GM19463 (cell line): Measurements from ENCODE around the gene REV3L.
A peak's percentile ranks its signal among the peaks of the same experiment; 100 is the strongest.
"Not testable (repeated sequence)": the region's sequence is repeated elsewhere in the genome, so short reads cannot be mapped to it uniquely, and the experiment has no call there.

Source experiments
- ATAC-seq: cut with Tn5 transposase; IDR thresholded peaks from one replicate; pipeline ENCODE4 v1.9.1; 2021; ENCODE audit warnings: mild to moderate bottlenecking, moderate library complexity; ENCODE audit not compliant: unreplicated experiment

Gene REV3L

GRCh38 chr6:111482959-111483735 lies at the start of gene REV3L:
REV3L (minus strand) TSS chr6:111483218; CDS start chr6:111482888, 330 bp downstream.
- peak; percentile 27 for ATAC-seq

- no peak for ATAC-seq
Measured at GRCh38 chr6:111531185-111531584, 48.2 kb upstream of the REV3L start.

- no peak for ATAC-seq
Measured at GRCh38 chr6:111530667-111531066, 47.6 kb upstream of the REV3L start.

GRCh38 chr6:111530218-111530617 lies 47.2 kb upstream of the REV3L start:
- no peak for ATAC-seq

- no peak for ATAC-seq
Measured at GRCh38 chr6:111527367-111527766, 44.3 kb upstream of the REV3L start.

- ATAC-seq: no peak
Measured at GRCh38 chr6:111524735-111525134, 41.7 kb upstream of the REV3L start.

- no peak for ATAC-seq
Measured at GRCh38 chr6:111524252-111524651, 41.2 kb upstream of the REV3L start.

GRCh38 chr6:111523484-111524167 lies 40.6 kb upstream of the REV3L start:
- no peak for ATAC-seq

GRCh38 chr6:111522393-111523020 lies 39.5 kb upstream of the REV3L start:
- ATAC-seq: no peak

- ATAC-seq: no peak
Measured at GRCh38 chr6:111521497-111522270, 38.7 kb upstream of the REV3L start.

GRCh38 chr6:111520524-111520923 lies 37.5 kb upstream of the REV3L start:
- no peak for ATAC-seq

- no peak for ATAC-seq
Measured at GRCh38 chr6:111517965-111518364, 34.9 kb upstream of the REV3L start.

GRCh38 chr6:111515259-111515658 lies 32.2 kb upstream of the REV3L start:
- ATAC-seq: no peak

GRCh38 chr6:111514531-111514930 lies 31.5 kb upstream of the REV3L start:
- not testable (repeated sequence) for ATAC-seq

GRCh38 chr6:111507219-111507618 lies 24.2 kb upstream of the REV3L start:
- ATAC-seq: not testable (repeated sequence)

GRCh38 chr6:111505498-111505897 lies 22.5 kb upstream of the REV3L start:
- not testable (repeated sequence) for ATAC-seq

GRCh38 chr6:111503660-111504059 lies 20.6 kb upstream of the REV3L start:
- ATAC-seq: no peak

- ATAC-seq: no peak
Measured at GRCh38 chr6:111503194-111503593, 20.2 kb upstream of the REV3L start.

- no peak for ATAC-seq
Measured at GRCh38 chr6:111502154-111502553, 19.1 kb upstream of the REV3L start.

GRCh38 chr6:111499269-111499793 lies 16.3 kb upstream of the REV3L start:
- ATAC-seq: no peak
